Measurements from ENCODE around the gene MIB1. TPM values are rescaled to one million over a fixed set of nuclear protein-coding genes. Genes with fewer than 3 reads are reported as not detected.

Gene MIB1
- total RNA-seq, 3 donors from 2014 or later, result 35.0 to 55.2 (median 37.7) TPM

- H3K36me3 ChIP-seq, result no peaks in the 10 kb centered on the region
- intact Hi-C loops (cut with DNase I; ENCODE audit: low total_unique reads), result no loop called here
- no peak overlapping the region for H3K4me3 ChIP-seq
- H3K9me3 ChIP-seq, result no peaks in the 10 kb centered on the region
- H3K27ac ChIP-seq, result no peak overlapping the region
- no peak for TF ChIP-seq POLR2A (IDR thresholded peaks at IDR 0.05)
- TF ChIP-seq POLR2AphosphoS5 (IDR thresholded peaks at IDR 0.05), result no peak
- no peak for TF ChIP-seq CTCF (IDR thresholded peaks at IDR 0.05)
- H3K4me1 ChIP-seq, result no peaks in the 10 kb centered on the region
- no peak for DNase-seq (ENCODE audit: low spot score in 2 of 2)
- no peaks in the 10 kb centered on the region for H3K27me3 ChIP-seq
These were observed 74.5 kb downstream of the MIB1 start for GRCh38 chr18:21815101-21815500.

- Histone ChIP-seq H3K27me3 (no peaks in the 10 kb centered on the region), H3K36me3 (no peaks in the 10 kb centered on the region), H3K4me1 (no peaks in the 10 kb centered on the region), H3K9me3 (no peaks in the 10 kb centered on the region), H3K27ac (no peak overlapping the region), H3K4me3 (no peak overlapping the region)
- intact Hi-C loops (cut with DNase I; ENCODE audit: low total_unique reads), result no loop called here
- no peak for DNase-seq (ENCODE audit: low spot score in 2 of 2)
- peak in 1 of 3 donors; percentile 41 for TF ChIP-seq CTCF (IDR thresholded peaks at IDR 0.05)
- no peak for TF ChIP-seq POLR2A (IDR thresholded peaks at IDR 0.05)
- TF ChIP-seq POLR2AphosphoS5 (IDR thresholded peaks at IDR 0.05), result no peak
These were observed 79.6 kb downstream of the MIB1 start for GRCh38 chr18:21820033-21820810.

- Histone ChIP-seq H3K36me3 (no peaks in the 10 kb centered on the region), H3K27ac (no peak overlapping the region), H3K4me3 (no peak overlapping the region), H3K4me1 (no peaks in the 10 kb centered on the region), H3K27me3 (no peaks in the 10 kb centered on the region), H3K9me3 (no peaks in the 10 kb centered on the region)
- intact Hi-C loops (cut with DNase I; ENCODE audit: low total_unique reads), result no loop called here
- no peak for DNase-seq (ENCODE audit: low spot score in 2 of 2)
- TF ChIP-seq CTCF (IDR thresholded peaks at IDR 0.05) (no peak), POLR2AphosphoS5 (IDR thresholded peaks at IDR 0.05) (no peak), POLR2A (IDR thresholded peaks at IDR 0.05) (no peak)
These were observed 80.2 kb downstream of the MIB1 start for GRCh38 chr18:21820811-21821143.

GRCh38 chr18:21823848-21824247 is 83.3 kb downstream of the MIB1 start:
- no peak overlapping the region for H3K4me3 ChIP-seq
- H3K4me1 ChIP-seq, result no peaks in the 10 kb centered on the region
- H3K36me3 ChIP-seq, result no peaks in the 10 kb centered on the region
- no peak for DNase-seq (ENCODE audit: low spot score in 2 of 2)
- H3K27ac ChIP-seq, result no peak overlapping the region
- H3K9me3 ChIP-seq, result no peaks in the 10 kb centered on the region
- H3K27me3 ChIP-seq, result no peaks in the 10 kb centered on the region
- TF ChIP-seq POLR2A (IDR thresholded peaks at IDR 0.05) (no peak), POLR2AphosphoS5 (IDR thresholded peaks at IDR 0.05) (no peak), CTCF (IDR thresholded peaks at IDR 0.05) (no peak)
- intact Hi-C loops (cut with DNase I; ENCODE audit: low total_unique reads), result no loop called here

GRCh38 chr18:21826196-21826595 is 85.6 kb downstream of the MIB1 start:
- no peak overlapping the region for H3K4me3 ChIP-seq
- intact Hi-C loops (cut with DNase I; ENCODE audit: low total_unique reads), result no loop called here
- H3K36me3 ChIP-seq, result no peaks in the 10 kb centered on the region
- H3K9me3 ChIP-seq, result no peaks in the 10 kb centered on the region
- no peak for DNase-seq (ENCODE audit: low spot score in 2 of 2)
- no peak overlapping the region for H3K27ac ChIP-seq
- no peaks in the 10 kb centered on the region for H3K4me1 ChIP-seq
- H3K27me3 ChIP-seq, result no peaks in the 10 kb centered on the region
- TF ChIP-seq CTCF (IDR thresholded peaks at IDR 0.05), result no peak
- TF ChIP-seq POLR2AphosphoS5 (IDR thresholded peaks at IDR 0.05), result no peak
- no peak for TF ChIP-seq POLR2A (IDR thresholded peaks at IDR 0.05)

All from breast epithelium (tissue), 4 donors.